H1 (cell line): ENCODE measurements around the gene PBX2. TPM values are rescaled to one million over a fixed set of nuclear protein-coding genes. Genes with fewer than 3 reads are reported as not detected.

Experiments
- ASH2L ChIP-seq: fragments of 200-600, 300-600 bp; sonication (generic); IDR thresholded peaks from one replicate; pipeline ENCODE4 v1.7.1; 2017; ENCODE audit warnings: low read length
- ATF2 ChIP-seq: IDR thresholded peaks from 2 replicates; pipeline ENCODE4 v1.6.1; 2012; ENCODE audit warnings: low read length, inconsistent platforms
- CHD7 ChIP-seq: fragments of 300-600 bp; sonication (generic); IDR thresholded peaks from 2 replicates; pipeline ENCODE4 v1.7.1; 2012; ENCODE audit warnings: low read length, moderate library complexity, mild to moderate bottlenecking, inconsistent platforms; ENCODE audit not compliant: insufficient replicate concordance
- GABPA ChIP-seq: IDR thresholded peaks from 2 replicates; pipeline ENCODE4 v1.6.1; 2011; ENCODE audit warnings: mild to moderate bottlenecking, low read length, moderate library complexity, borderline replicate concordance; ENCODE audit not compliant: insufficient read depth
- JUN ChIP-seq: IDR thresholded peaks from 2 replicates; pipeline ENCODE4 v1.6.1; 2011; ENCODE audit warnings: low read depth, mild to moderate bottlenecking, improper control_type of control experiment, low read length
- NANOG ChIP-seq: IDR thresholded peaks from 2 replicates; pipeline ENCODE4 v1.6.1; 2011; ENCODE audit warnings: low read length, low read depth, mild to moderate bottlenecking, inconsistent platforms; ENCODE audit not compliant: insufficient read depth, poor library complexity, severe bottlenecking
- SAP30 ChIP-seq: fragments of 300-600 bp; sonication (generic); IDR thresholded peaks from 2 replicates; pipeline ENCODE4 v1.7.1; 2012; ENCODE audit warnings: low read length, moderate library complexity, mild to moderate bottlenecking, inconsistent platforms; ENCODE audit not compliant: insufficient read depth, insufficient replicate concordance
- polyA plus RNA-seq, 7 experiments: library from polyadenylated mRNA; depleted of rRNA in 3 of 7; stranded (reverse) in 5 of 7; unstranded in 2 of 7; fragments of >200 nt in 5 of 7; fragments of 200-250 nt in 2 of 7; gene quantifications; 1 replicate in 5 of 7; 2 replicates in 1 of 7; 4 replicates in 1 of 7; pipeline versions ENCODE4 v1.2.1 to v1.2.3, GENCODE V29; 2011 to 2013; ENCODE audit warnings: missing spikeins in 2 of 7, mixed read lengths in 2 of 7
- total RNA-seq: library from RNA; stranded (reverse); fragmentation: NEBNext Ultra II Directional; extraction: Animal tissue kit (Norgen Biotek cat#: 25700); gene quantifications from 2 replicates; pipeline ENCODE4 v1.2.1, GENCODE V29; 2021

PBX2 gene
- total and polyA plus RNA-seq, 2 of the 8 experiments (the other 6 are each of a cell fraction or from before 2014, with no cell fraction given), result 102 to 130 TPM

DNA sequence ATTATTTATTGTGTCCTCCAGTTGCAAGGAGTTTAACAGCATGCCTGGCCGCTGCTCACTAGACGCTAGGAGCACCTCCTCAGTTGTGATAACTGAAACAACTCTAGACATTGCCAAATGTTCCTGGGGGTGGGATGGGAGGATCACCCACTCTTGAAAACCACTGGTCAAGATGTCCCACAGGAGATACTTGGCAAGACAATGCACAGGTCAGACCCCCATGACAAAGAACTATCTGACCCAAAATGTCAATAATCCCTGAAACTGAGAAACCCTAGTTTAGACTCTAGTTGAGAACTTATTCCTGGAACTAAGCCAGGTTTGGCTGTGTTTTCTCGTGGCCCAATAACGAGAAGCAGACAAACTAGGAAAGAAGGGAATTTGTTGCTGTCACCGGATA lies 50.4 kb downstream of the PBX2 start (continued):
- no peak for TF ChIP-seq CHD7
- TF ChIP-seq ASH2L, result no peak
- TF ChIP-seq JUN, result no peak
- no peak for TF ChIP-seq SAP30
- TF ChIP-seq ATF2, result no peak
- no peak for TF ChIP-seq GABPA
- TF ChIP-seq NANOG, result no peak
